Natural killer cell (primary cell): ENCODE measurements around the gene HLA-G. TPM values are rescaled to one million over a fixed set of nuclear protein-coding genes. Genes with fewer than 3 reads are reported as not detected.

Experiments
- ATAC-seq, 3 donors: fragments of 150-1000 bp in 2 of 3; fragments of 200-7000 bp in 1 of 3; cut with Tn5 transposase; 1 replicate in 1 of 3; 2 replicates in 2 of 3; pipeline ENCODE4 v1.10.0; 2021; ENCODE audit warnings: mild to moderate bottlenecking in 2 of 3, moderate library complexity in 2 of 3
- DNase-seq, 2 donors: peaks; one replicate each; pipeline versions ENCODE4 v3.0.0 to v3.0.0-alpha.2; 2013 to 2021; ENCODE audit warnings: mixed read lengths in 1 of 2
- H3K27ac ChIP-seq: one replicate; pipeline ENCODE4 v1.5.1; 2013; ENCODE audit warnings: mild to moderate bottlenecking, low read length
- H3K27me3 ChIP-seq: one replicate; pipeline ENCODE4 v1.6.1; 2013; ENCODE audit warnings: low read length; ENCODE audit not compliant: control insufficient read depth, insufficient read depth
- H3K36me3 ChIP-seq: one replicate; pipeline ENCODE4 v1.6.1; 2013; ENCODE audit warnings: low read length; ENCODE audit not compliant: control insufficient read depth, insufficient read depth
- H3K4me1 ChIP-seq: one replicate; pipeline ENCODE4 v1.6.1; 2013; ENCODE audit warnings: low read length; ENCODE audit not compliant: control insufficient read depth, insufficient read depth
- H3K4me3 ChIP-seq: one replicate; pipeline ENCODE4 v1.5.1; 2013; ENCODE audit warnings: low read length
- H3K9me3 ChIP-seq: one replicate; pipeline ENCODE4 v1.6.1; 2013; ENCODE audit warnings: low read length; ENCODE audit not compliant: control insufficient read depth, insufficient read depth
- H3K27ac Mint-ChIP-seq, 2 donors: one replicate each; pipeline ENCODE4 v1.8.0; 2022; ENCODE audit warnings: mild to moderate bottlenecking in 2 of 2, mixed read lengths in 2 of 2, moderate library complexity in 1 of 2
- H3K27me3 Mint-ChIP-seq, 2 donors: one replicate each; pipeline ENCODE4 v1.8.0; 2022; ENCODE audit warnings: low read depth in 2 of 2, mixed read lengths in 2 of 2
- H3K36me3 Mint-ChIP-seq: one replicate; pipeline ENCODE4 v1.8.0; 2022; ENCODE audit warnings: mixed read lengths
- H3K4me1 Mint-ChIP-seq, 2 donors: one replicate each; pipeline ENCODE4 v1.8.0; 2022; ENCODE audit warnings: mixed read lengths in 2 of 2
- H3K4me3 Mint-ChIP-seq: one replicate; pipeline ENCODE4 v1.8.0; 2022; ENCODE audit warnings: mild to moderate bottlenecking, moderate library complexity, mixed read lengths
- H3K9me3 Mint-ChIP-seq, 2 donors: one replicate each; pipeline ENCODE4 v1.8.0; 2022; ENCODE audit warnings: mixed read lengths in 2 of 2
- CTCF ChIP-seq: fragments of 200-600 bp; IDR thresholded peaks from one replicate; pipeline ENCODE4 v1.8.0; 2022; ENCODE audit warnings: antibody characterized with exemption
- WGBS: methylation state at CpG from one replicate; pipeline ENCODE4 v1.1.7; 2013; ENCODE audit warnings: missing lambda C conversion rate; ENCODE audit not compliant: insufficient coverage; 5-methylcytosine and 5-hydroxymethylcytosine counted together
- intact Hi-C: fragments of 100-400 bp; cut with micrococcal nuclease; formaldehyde crosslinking; loops from one replicate; pipeline ENCODE4 v1.14.2; 2022
- total RNA-seq, 4 donors: library from RNA; stranded (reverse); fragments of 120-200 nt in 1 of 4; gene quantifications; one replicate each; pipeline versions ENCODE4 v1.2.3 to v1.2.4, GENCODE V29; 2013 to 2022

The HLA-G gene
- total RNA-seq, 3 donors from 2014 or later (not counting 1 experiment from before 2014, with no cell fraction given) = 1.6 to 7.7 (median 4.0) TPM

GRCh38 chr6:29814379-29815117 lies 13.1 kb upstream of the HLA-G start:
- Histone ChIP-seq H3K4me1 (no peaks in the 10 kb centered on the region), H3K36me3 (no peaks in the 10 kb centered on the region), H3K27me3 (peaks cover 2% of the 10 kb centered on the region), H3K4me3 (no peak overlapping the region), H3K9me3 (no peaks in the 10 kb centered on the region), H3K27ac (no peak overlapping the region)
- H3K4me3 Mint-ChIP-seq = no peak overlapping the region
- H3K4me1 Mint-ChIP-seq = peaks cover 0 to 5% of the 10 kb centered on the region in 2 donors
- intact Hi-C loops = no loop called here
- no peaks in the 10 kb centered on the region for H3K36me3 Mint-ChIP-seq
- no peak for TF ChIP-seq CTCF
- ATAC-seq (no peak), DNase-seq (no peak)
- H3K27ac Mint-ChIP-seq = no peak overlapping the region
- WGBS = 81% methylated on average over 9 of the region's 9 CpGs
- H3K27me3 Mint-ChIP-seq = peaks cover 13 to 22% of the 10 kb centered on the region in 2 donors
- H3K9me3 Mint-ChIP-seq = no peaks in the 10 kb centered on the region

GRCh38 chr6:29815118-29815750 lies 12.4 kb upstream of the HLA-G start:
- 84% methylated on average over 5 of the region's 7 CpGs for WGBS

DNA sequence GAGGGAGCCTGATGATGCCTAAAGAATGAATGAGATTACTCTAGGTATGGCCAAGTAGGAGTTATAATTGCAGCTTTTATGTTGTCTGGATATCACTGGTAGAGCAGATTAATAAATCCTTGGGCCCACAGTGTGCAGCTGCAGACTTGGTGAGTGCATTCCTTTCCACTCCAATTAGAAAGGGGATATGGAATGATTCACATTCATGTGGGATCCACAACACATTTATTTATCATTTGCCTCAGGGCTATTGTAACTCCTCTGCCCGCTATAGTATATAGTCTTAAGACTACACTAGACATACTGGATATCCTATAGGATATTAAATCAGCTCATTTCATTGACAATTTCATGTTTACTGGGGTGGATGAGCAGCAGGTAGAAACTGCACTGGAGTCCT lies 11.6 kb upstream of the HLA-G start:
- no peak overlapping the region for H3K4me3 Mint-ChIP-seq
- intact Hi-C loops = no loop called here
- Histone ChIP-seq H3K4me1 (no peaks in the 10 kb centered on the region), H3K27me3 (peaks cover 6% of the 10 kb centered on the region), H3K9me3 (no peaks in the 10 kb centered on the region), H3K36me3 (no peaks in the 10 kb centered on the region), H3K27ac (no peak overlapping the region), H3K4me3 (no peak overlapping the region)
- no peaks in the 10 kb centered on the region for H3K36me3 Mint-ChIP-seq
- ATAC-seq (no peak), DNase-seq (no peak)
- peaks cover 0 to 5% of the 10 kb centered on the region in 2 donors for H3K4me1 Mint-ChIP-seq
- no CpG with 5 or more reads among the region's 1 CpG for WGBS
- no peaks in the 10 kb centered on the region for H3K9me3 Mint-ChIP-seq
- no peak overlapping the region for H3K27ac Mint-ChIP-seq
- H3K27me3 Mint-ChIP-seq = peaks cover 11 to 16% of the 10 kb centered on the region in 2 donors
- TF ChIP-seq CTCF = no peak

More at GRCh38 chr6:29815118-29815750, 12.4 kb upstream of the HLA-G start:
- TF ChIP-seq CTCF = no peak
- H3K9me3 ChIP-seq = no peaks in the 10 kb centered on the region
- DNase-seq = no peak
- no peaks in the 10 kb centered on the region for H3K36me3 ChIP-seq
- intact Hi-C loops = no loop called here
- no peaks in the 10 kb centered on the region for H3K4me1 ChIP-seq
- H3K4me3 ChIP-seq = no peak overlapping the region
- no peak overlapping the region for H3K27ac ChIP-seq
- peaks cover 11 to 15% of the 10 kb centered on the region in 2 donors for H3K27me3 Mint-ChIP-seq
- H3K27me3 ChIP-seq = peaks cover 4% of the 10 kb centered on the region
- H3K4me3 Mint-ChIP-seq = no peak overlapping the region
- no peak for ATAC-seq
- H3K36me3 Mint-ChIP-seq = no peaks in the 10 kb centered on the region
- no peaks in the 10 kb centered on the region for H3K9me3 Mint-ChIP-seq
- H3K27ac Mint-ChIP-seq = no peak overlapping the region
- H3K4me1 Mint-ChIP-seq = peaks cover 0 to 5% of the 10 kb centered on the region in 2 donors
